SU-DHL-6 (cell line): ENCODE data around the gene OR7G3.

Experiments
- H2AFZ ChIP-seq: fragments of 200-600 bp; sonication (generic); 2 replicates; pipeline ENCODE4 v1.6.1; 2014; ENCODE audit warnings: low read depth, mild to moderate bottlenecking, moderate library complexity, mixed read lengths, antibody characterized with exemption, low read length; ENCODE audit not compliant: severe bottlenecking
- H3F3A ChIP-seq: fragments of 200-600 bp; shearing (Covaris generic); 2 replicates; pipeline ENCODE4 v1.6.0; 2016; ENCODE audit warnings: antibody characterized with exemption, mild to moderate bottlenecking; ENCODE audit not compliant: insufficient read depth
- H3K27ac ChIP-seq: fragments of 200-600 bp; sonication (generic); 2 replicates; pipeline ENCODE4 v1.5.1; 2016; ENCODE audit warnings: low read depth, mild to moderate bottlenecking, low read length, moderate library complexity, mixed read lengths
- H3K27me3 ChIP-seq: fragments of 200-600 bp; sonication (generic), shearing (Covaris generic); 2 replicates; pipeline ENCODE4 v1.6.0; 2014; ENCODE audit warnings: mild to moderate bottlenecking, low read length
- H3K36me3 ChIP-seq: fragments of 200-600 bp; sonication (generic); 2 replicates; pipeline ENCODE4 v1.6.1; 2014; ENCODE audit warnings: mild to moderate bottlenecking, low read length, mixed read lengths
- H3K4me2 ChIP-seq: fragments of 300-600, 200-600 bp; shearing (Covaris generic), sonication (generic); 2 replicates; pipeline ENCODE4 v1.6.0; 2014; ENCODE audit warnings: low read length, low read depth, mild to moderate bottlenecking; ENCODE audit not compliant: poor library complexity, severe bottlenecking
- H3K4me3 ChIP-seq: fragments of 200-600 bp; sonication (generic); 2 replicates; pipeline ENCODE4 v1.5.1; 2014; ENCODE audit warnings: antibody characterized with exemption, low read length, mild to moderate bottlenecking, mixed read lengths; ENCODE audit not compliant: insufficient read depth, poor library complexity, severe bottlenecking
- H3K79me2 ChIP-seq: fragments of 200-600 bp; sonication (generic); 2 replicates; pipeline ENCODE4 v1.6.1; 2014; ENCODE audit warnings: mild to moderate bottlenecking, low read length, moderate library complexity; ENCODE audit not compliant: insufficient read depth
- H3K9ac ChIP-seq: fragments of 200-600 bp; sonication (generic); 2 replicates; pipeline ENCODE4 v1.7.0; 2014; ENCODE audit warnings: mild to moderate bottlenecking, low read length
- H3K9me2 ChIP-seq: fragments of 200-600 bp; sonication (generic); replicated peaks from 2 replicates; pipeline ENCODE4 v1.6.1; 2014; ENCODE audit warnings: low read length; ENCODE audit not compliant: insufficient read depth
- H3K9me3 ChIP-seq: fragments of 200-600 bp; sonication (generic); 2 replicates; pipeline ENCODE4 v1.6.1; 2014; ENCODE audit warnings: low read length, mixed read lengths; ENCODE audit not compliant: insufficient read depth
- H4K20me1 ChIP-seq: fragments of 200-600 bp; sonication (generic); 2 replicates; pipeline ENCODE4 v1.6.1; 2014; ENCODE audit warnings: low read depth, mild to moderate bottlenecking, antibody characterized with exemption, low read length, moderate library complexity, mixed read lengths
- CTCF ChIP-seq: fragments of 200-600 bp; sonication (generic); IDR thresholded peaks from one replicate; pipeline ENCODE4 v1.5.1; 2017; ENCODE audit warnings: antibody characterized with exemption, mild to moderate bottlenecking, low read length, moderate library complexity; ENCODE audit not compliant: insufficient read depth, poor library complexity, severe bottlenecking
- EZH2phosphoT487 ChIP-seq: fragments of 200-600 bp; sonication (generic), shearing (Covaris generic); conservative IDR thresholded peaks from 2 replicates; pipeline ENCODE4 v1.6.1; 2018; ENCODE audit warnings: mild to moderate bottlenecking, antibody characterized with exemption, low read length, moderate library complexity, mixed read lengths

The OR7G3 gene

GRCh38 chr19:9166846-9167245 lies 40.1 kb upstream of the OR7G3 start:
- Histone ChIP-seq H3F3A (no peaks in the 10 kb centered on the region), H3K79me2 (no peaks in the 10 kb centered on the region), H3K27me3 (no peaks in the 10 kb centered on the region), H3K4me2 (no peak overlapping the region), H3K9me3 (no peaks in the 10 kb centered on the region), H2AFZ (no peak overlapping the region), H4K20me1 (peaks cover 8% of the 10 kb centered on the region; the same call in 1 of the 2 replicates), H3K9ac (no peak overlapping the region), H3K27ac (no peak overlapping the region), H3K36me3 (peaks cover 16% of the 10 kb centered on the region; the same call in 1 of the 2 replicates), H3K9me2 (no peaks in the 10 kb centered on the region), H3K4me3 (no peak overlapping the region)
- TF ChIP-seq CTCF, result no peak
- TF ChIP-seq EZH2phosphoT487, result no peak

GRCh38 chr19:9165261-9165660 lies 38.5 kb upstream of the OR7G3 start:
- TF ChIP-seq CTCF, result no peak
- TF ChIP-seq EZH2phosphoT487, result no peak
- Histone ChIP-seq H3K4me2 (no peak overlapping the region), H3K9ac (no peak overlapping the region), H3K9me2 (no peaks in the 10 kb centered on the region), H3K27ac (no peak overlapping the region), H2AFZ (no peak overlapping the region), H3K79me2 (no peaks in the 10 kb centered on the region), H3F3A (no peaks in the 10 kb centered on the region), H3K36me3 (peaks cover 19% of the 10 kb centered on the region; the same call in 1 of the 2 replicates), H3K27me3 (no peaks in the 10 kb centered on the region), H3K4me3 (no peak overlapping the region), H3K9me3 (no peaks in the 10 kb centered on the region), H4K20me1 (peaks cover 8% of the 10 kb centered on the region; the same call in 1 of the 2 replicates)

GRCh38 chr19:9161427-9161826 lies 34.7 kb upstream of the OR7G3 start:
- Histone ChIP-seq H3K4me2 (no peak overlapping the region), H3K79me2 (peaks cover 2% of the 10 kb centered on the region; the same call in 1 of the 2 replicates), H3K9me3 (no peaks in the 10 kb centered on the region), H3K27me3 (no peaks in the 10 kb centered on the region), H3K27ac (no peak overlapping the region), H3K9ac (no peak overlapping the region), H3K9me2 (no peaks in the 10 kb centered on the region), H4K20me1 (peaks cover 8% of the 10 kb centered on the region; the same call in 1 of the 2 replicates), H2AFZ (no peak overlapping the region), H3K4me3 (no peak overlapping the region), H3K36me3 (peaks cover 28% of the 10 kb centered on the region; the same call in 1 of the 2 replicates), H3F3A (no peaks in the 10 kb centered on the region)
- TF ChIP-seq EZH2phosphoT487 (no peak), CTCF (no peak)
